ENCODE data around the gene C3orf20.
"Not testable (repeated sequence)": the region's sequence is repeated elsewhere in the genome, so short reads cannot be mapped to it uniquely, and the experiment has no call there.

C3orf20 gene

GRCh38 chr3:14700891-14701290 lies 25.9 kb downstream of the C3orf20 start:
- no peak for DNase-seq (ENCODE audit: low read depth)

GRCh38 chr3:14701676-14702075 lies 26.7 kb downstream of the C3orf20 start:
- DNase-seq (ENCODE audit: low read depth), result no peak

GRCh38 chr3:14703128-14703750 lies 28.3 kb downstream of the C3orf20 start:
- DNase-seq (ENCODE audit: low read depth), result no peak

GRCh38 chr3:14703791-14704190 lies 28.9 kb downstream of the C3orf20 start:
- no peak for DNase-seq (ENCODE audit: low read depth)

- DNase-seq (ENCODE audit: low read depth), result no peak
Measured at GRCh38 chr3:14706096-14706495, 31.2 kb downstream of the C3orf20 start.

GRCh38 chr3:14716591-14716990 lies 41.6 kb downstream of the C3orf20 start:
- DNase-seq (ENCODE audit: low read depth), result no peak

GRCh38 chr3:14717307-14717706 lies 42.4 kb downstream of the C3orf20 start:
- no peak for DNase-seq (ENCODE audit: low read depth)

GRCh38 chr3:14718539-14718938 lies 43.6 kb downstream of the C3orf20 start:
- DNase-seq (ENCODE audit: low read depth), result no peak

GRCh38 chr3:14719006-14719405 lies 44.1 kb downstream of the C3orf20 start:
- DNase-seq (ENCODE audit: low read depth), result no peak

GRCh38 chr3:14721126-14721864 lies 46.4 kb downstream of the C3orf20 start:
- DNase-seq (ENCODE audit: low read depth), result no peak

GRCh38 chr3:14725013-14725412 lies 50.1 kb downstream of the C3orf20 start:
- DNase-seq (ENCODE audit: low read depth), result no peak

- DNase-seq (ENCODE audit: low read depth), result no peak
Measured at GRCh38 chr3:14725564-14726440, 50.9 kb downstream of the C3orf20 start.

GRCh38 chr3:14726441-14726780 lies 51.5 kb downstream of the C3orf20 start:
- DNase-seq (ENCODE audit: low read depth), result no peak

- no peak for DNase-seq (ENCODE audit: low read depth)
Measured at GRCh38 chr3:14728113-14728512, 53.2 kb downstream of the C3orf20 start.

- DNase-seq (ENCODE audit: low read depth), result no peak
Measured at GRCh38 chr3:14730703-14731382, 55.9 kb downstream of the C3orf20 start.

- DNase-seq (ENCODE audit: low read depth), result no peak
Measured at GRCh38 chr3:14740983-14741382, 66.0 kb downstream of the C3orf20 start.

- DNase-seq (ENCODE audit: low read depth), result no peak
Measured at GRCh38 chr3:14741510-14741909, 66.6 kb downstream of the C3orf20 start.

GRCh38 chr3:14744556-14744955 lies 69.6 kb downstream of the C3orf20 start:
- DNase-seq (ENCODE audit: low read depth), result no peak

GRCh38 chr3:14750650-14751049 lies 75.7 kb downstream of the C3orf20 start:
- DNase-seq (ENCODE audit: low read depth), result no peak

GRCh38 chr3:14752979-14753378 lies 78.0 kb downstream of the C3orf20 start:
- not testable (repeated sequence) for DNase-seq (ENCODE audit: low read depth)

GRCh38 chr3:14757153-14757700 lies 82.3 kb downstream of the C3orf20 start:
- DNase-seq (ENCODE audit: low read depth), result no peak

- no peak for DNase-seq (ENCODE audit: low read depth)
Measured at GRCh38 chr3:14758297-14758696, 83.4 kb downstream of the C3orf20 start.
